ENCODE measurements around the gene TELO2.

TELO2 gene

DNA sequence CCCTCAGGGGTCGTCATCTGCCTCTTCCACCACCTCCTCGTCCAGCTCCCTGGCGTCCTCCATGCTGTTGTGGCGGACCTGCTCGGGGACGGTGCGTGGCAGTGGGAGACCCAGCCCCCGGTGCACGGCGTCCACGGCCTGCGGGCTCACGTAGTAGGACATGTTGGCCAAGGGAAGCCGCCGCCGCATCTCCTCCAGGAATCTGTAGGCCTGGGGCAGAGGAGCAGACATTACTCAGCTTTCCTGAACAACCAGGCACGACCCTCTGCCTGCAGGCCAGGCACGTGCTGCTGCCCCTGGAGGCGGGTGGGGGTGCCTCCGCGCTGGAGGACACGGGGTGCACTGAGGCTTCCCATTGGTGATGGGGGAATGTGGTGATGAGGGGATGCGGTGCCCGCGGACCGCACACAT is 17.8 kb downstream of the TELO2 start:
- DNase-seq (ENCODE audit: insufficient read length, low spot score) (no peak), FAIRE-seq (no peak)
- TF ChIP-seq, protein P1, sequence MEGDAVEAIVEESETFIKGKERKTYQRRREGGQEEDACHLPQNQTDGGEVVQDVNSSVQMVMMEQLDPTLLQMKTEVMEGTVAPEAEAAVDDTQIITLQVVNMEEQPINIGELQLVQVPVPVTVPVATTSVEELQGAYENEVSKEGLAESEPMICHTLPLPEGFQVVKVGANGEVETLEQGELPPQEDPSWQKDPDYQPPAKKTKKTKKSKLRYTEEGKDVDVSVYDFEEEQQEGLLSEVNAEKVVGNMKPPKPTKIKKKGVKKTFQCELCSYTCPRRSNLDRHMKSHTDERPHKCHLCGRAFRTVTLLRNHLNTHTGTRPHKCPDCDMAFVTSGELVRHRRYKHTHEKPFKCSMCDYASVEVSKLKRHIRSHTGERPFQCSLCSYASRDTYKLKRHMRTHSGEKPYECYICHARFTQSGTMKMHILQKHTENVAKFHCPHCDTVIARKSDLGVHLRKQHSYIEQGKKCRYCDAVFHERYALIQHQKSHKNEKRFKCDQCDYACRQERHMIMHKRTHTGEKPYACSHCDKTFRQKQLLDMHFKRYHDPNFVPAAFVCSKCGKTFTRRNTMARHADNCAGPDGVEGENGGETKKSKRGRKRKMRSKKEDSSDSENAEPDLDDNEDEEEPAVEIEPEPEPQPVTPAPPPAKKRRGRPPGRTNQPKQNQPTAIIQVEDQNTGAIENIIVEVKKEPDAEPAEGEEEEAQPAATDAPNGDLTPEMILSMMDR (IDR thresholded peaks at IDR 0.05; ENCODE audit: insufficient read depth, missing control alignments) = no peak

DNA sequence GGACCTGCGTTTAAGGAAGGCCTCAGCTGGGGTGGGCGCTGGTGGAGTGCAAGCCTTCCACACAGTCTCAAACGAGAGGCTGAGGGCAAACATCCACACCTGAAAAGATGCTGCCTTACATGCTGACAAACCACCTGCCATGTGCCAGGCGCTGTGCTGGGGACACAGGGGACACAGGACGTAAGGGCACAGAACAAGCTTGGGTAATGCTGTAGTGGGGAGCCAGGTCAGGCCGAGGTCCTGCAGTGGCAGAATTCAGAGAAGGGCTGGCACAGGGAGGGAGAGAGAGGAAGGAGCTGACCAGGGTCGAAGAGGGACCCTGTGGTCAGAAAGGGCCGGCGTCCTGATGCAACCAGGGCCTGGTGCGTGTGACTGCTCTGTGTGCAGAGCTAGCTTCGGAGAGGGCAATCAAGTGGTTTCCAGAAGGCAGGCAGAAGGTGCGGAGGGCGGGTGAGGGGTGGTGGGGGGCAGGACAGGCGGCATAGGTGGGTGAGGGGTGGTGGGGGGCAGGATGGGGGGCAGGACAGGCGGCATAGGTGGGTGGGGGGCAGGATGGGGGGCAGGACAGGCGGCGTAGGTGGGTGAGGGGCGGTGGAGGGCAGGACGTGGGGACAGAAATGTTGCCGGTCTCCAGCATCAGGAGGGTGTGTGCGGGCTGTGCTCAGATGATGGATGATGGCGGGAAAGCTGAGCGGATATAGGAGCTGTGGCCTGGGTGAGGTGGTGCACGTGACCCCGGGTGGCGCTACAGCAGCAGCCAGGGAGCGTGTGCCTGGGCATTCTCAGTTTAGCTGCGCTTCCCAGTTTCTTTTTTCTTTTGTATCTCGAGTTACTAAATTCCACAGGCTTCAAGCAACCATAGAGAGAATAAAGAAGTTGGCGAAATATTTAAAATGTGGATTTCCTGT is 18.8 kb downstream of the TELO2 start:
- DNase-seq (ENCODE audit: insufficient read length, low spot score) (no peak), FAIRE-seq (no peak)
- TF ChIP-seq, protein P1 (IDR thresholded peaks at IDR 0.05; ENCODE audit: insufficient read depth, missing control alignments) = no peak

DNA sequence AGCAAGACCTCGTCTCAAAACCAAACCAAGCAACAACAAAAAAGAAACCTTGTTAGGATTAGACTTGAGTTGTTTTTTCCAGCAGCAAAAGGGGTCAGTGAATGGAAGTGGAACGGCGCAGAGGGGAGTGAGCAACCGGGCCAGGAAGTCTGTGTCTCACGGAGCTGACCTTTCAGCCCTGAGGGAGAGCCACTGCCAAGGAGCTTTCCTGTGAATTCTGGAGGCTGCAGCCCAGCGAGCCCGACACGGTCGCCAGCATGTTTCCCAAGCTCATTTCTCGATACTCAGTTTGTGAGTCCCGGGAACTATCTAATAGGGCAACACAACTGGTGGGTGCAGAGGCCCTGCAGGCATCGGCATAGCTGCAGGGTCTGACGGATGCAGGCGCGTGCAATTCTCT is 19.6 kb downstream of the TELO2 start:
- no peak for FAIRE-seq
- TF ChIP-seq, protein P1 (IDR thresholded peaks at IDR 0.05; ENCODE audit: insufficient read depth, missing control alignments) = no peak
- no peak for DNase-seq (ENCODE audit: insufficient read length, low spot score)

DNA sequence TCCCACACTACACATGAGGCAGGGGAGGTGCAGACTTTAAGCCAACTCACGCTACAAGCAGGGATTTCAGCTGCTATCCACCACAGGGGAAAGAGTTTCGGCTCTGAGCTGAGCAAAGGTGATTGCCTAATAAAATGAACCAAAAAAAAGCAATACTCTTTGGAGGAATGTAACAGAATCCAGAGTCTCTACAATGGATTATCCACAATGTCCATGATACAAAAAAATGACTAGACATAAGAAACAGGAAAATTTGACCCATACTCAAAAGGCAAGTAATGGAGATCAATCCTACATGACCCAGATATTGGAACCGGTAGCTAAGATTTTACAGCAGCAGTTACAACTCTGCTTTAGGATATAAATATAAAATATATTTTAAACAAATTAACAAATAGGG is 21.3 kb downstream of the TELO2 start:
- FAIRE-seq (no peak), DNase-seq (ENCODE audit: insufficient read length, low spot score) (no peak)
- TF ChIP-seq, protein P1 (IDR thresholded peaks at IDR 0.05; ENCODE audit: insufficient read depth, missing control alignments) = no peak

DNA sequence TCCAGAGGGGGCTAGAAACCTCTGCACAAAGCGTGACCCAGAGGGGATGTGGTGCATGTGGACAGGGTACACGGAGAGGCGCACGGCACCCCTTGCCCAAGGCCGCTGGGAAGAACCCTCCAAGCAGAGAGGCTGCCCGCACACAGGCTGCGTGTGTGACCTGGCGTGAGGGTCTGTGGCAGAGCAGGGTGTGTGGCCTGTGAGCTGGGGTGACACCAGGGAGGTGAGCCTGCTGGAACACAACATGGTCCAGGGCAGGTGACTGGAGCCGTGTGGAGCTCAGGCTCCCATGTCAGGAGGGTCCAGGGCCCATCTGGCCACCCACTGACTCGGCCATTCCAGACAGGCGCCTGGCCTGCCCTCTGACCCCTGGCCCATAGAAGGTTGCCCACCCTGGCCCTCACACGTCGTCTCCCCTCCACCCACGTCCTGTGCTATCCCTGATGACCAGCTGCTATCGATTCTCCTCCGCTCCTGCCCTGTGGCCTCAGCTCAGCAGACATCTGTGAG is 25.5 kb downstream of the TELO2 start:
- FAIRE-seq = no peak
- DNase-seq (ENCODE audit: insufficient read length, low spot score) = no peak
- TF ChIP-seq, protein P1 (IDR thresholded peaks at IDR 0.05; ENCODE audit: insufficient read depth, missing control alignments) = no peak

DNA sequence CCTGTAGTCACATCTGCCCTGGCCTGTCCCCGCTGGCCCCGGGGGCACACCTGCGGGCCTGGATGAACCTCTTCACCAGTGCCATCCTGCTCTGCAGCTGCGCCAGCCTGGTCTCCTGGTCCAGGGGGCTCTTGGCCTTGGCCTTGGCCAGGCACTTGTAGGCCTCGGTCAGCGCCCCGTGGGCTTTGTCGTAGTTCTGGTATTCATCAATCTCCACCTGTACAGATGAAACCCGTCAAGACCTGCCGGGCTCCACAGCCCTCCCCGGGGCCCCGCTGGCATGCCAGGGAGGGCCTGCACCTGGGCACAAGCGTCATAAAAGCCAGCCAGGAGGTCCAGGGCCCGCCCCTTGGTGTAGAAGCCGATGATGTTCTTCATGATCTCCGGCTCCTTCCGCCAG is 26.7 kb downstream of the TELO2 start:
- DNase-seq (ENCODE audit: insufficient read length, low spot score) (no peak), FAIRE-seq (no peak)
- TF ChIP-seq, protein P1 (IDR thresholded peaks at IDR 0.05; ENCODE audit: insufficient read depth, missing control alignments) = no peak

DNA sequence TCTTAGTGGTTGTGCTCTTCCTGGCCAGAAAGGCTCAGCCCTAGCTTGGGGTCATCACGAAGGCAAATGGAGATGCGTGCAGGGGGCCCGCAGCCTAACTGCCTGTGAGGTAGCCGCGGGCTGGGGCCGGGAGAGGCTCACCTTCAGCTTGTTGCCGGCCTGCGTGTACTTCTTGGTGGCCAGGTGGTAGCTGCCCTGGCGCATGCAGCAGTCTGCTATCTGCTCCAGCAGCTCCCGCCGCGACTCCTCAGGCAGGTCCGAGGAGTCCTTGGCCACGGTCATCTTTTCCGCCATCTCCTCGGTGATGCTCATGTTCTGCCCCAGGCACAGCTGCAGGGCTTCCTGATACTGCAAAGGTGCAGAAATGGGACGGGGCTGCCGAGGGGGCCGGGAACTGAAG is 27.3 kb downstream of the TELO2 start:
- TF ChIP-seq, protein P1 (IDR thresholded peaks at IDR 0.05; ENCODE audit: insufficient read depth, missing control alignments) = no peak
- FAIRE-seq (no peak), DNase-seq (ENCODE audit: insufficient read length, low spot score) (no peak)
